ENCODE results near the gene KCNMB1. TPM values are rescaled to one million over a fixed set of nuclear protein-coding genes. Genes with fewer than 3 reads are reported as not detected.

The KCNMB1 gene, protein sequence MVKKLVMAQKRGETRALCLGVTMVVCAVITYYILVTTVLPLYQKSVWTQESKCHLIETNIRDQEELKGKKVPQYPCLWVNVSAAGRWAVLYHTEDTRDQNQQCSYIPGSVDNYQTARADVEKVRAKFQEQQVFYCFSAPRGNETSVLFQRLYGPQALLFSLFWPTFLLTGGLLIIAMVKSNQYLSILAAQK
- not detected in 5 replicates for total RNA-seq (2022; extraction: Qiagen RNA extraction; ENCODE audit: low read depth)

GRCh38 chr5:170388818-170389549, at the start of gene KCNMB1:
Gene KCNMB1, minus strand, starts transcription at chr5:170389367. Its CDS starts 3,920 bp downstream, at chr5:170385447.

Other genes starting within 250 kb of the KCNMB1 start
- not detected in 5 replicates for gene C5orf58, start 156.4 kb downstream of the KCNMB1 start, total RNA-seq (2022; extraction: Qiagen RNA extraction; ENCODE audit: low read depth)
- gene LCP2, start 91.6 kb downstream of the KCNMB1 start, total RNA-seq (2022; extraction: Qiagen RNA extraction; ENCODE audit: low read depth) = 0.08 TPM in 1 of 5 replicates, not detected in the others
- not detected in 5 replicates for gene KCNIP1, start 114.7 kb upstream of the KCNMB1 start, total RNA-seq (2022; extraction: Qiagen RNA extraction; ENCODE audit: low read depth)